GM18517 (cell line): Measurements from ENCODE around the gene USP28.

ENCODE experiments used
- ATAC-seq: cut with Tn5 transposase; IDR thresholded peaks from one replicate; pipeline ENCODE4 v1.9.1; 2021; ENCODE audit warnings: mild to moderate bottlenecking, moderate library complexity; ENCODE audit not compliant: unreplicated experiment

The USP28 gene

DNA sequence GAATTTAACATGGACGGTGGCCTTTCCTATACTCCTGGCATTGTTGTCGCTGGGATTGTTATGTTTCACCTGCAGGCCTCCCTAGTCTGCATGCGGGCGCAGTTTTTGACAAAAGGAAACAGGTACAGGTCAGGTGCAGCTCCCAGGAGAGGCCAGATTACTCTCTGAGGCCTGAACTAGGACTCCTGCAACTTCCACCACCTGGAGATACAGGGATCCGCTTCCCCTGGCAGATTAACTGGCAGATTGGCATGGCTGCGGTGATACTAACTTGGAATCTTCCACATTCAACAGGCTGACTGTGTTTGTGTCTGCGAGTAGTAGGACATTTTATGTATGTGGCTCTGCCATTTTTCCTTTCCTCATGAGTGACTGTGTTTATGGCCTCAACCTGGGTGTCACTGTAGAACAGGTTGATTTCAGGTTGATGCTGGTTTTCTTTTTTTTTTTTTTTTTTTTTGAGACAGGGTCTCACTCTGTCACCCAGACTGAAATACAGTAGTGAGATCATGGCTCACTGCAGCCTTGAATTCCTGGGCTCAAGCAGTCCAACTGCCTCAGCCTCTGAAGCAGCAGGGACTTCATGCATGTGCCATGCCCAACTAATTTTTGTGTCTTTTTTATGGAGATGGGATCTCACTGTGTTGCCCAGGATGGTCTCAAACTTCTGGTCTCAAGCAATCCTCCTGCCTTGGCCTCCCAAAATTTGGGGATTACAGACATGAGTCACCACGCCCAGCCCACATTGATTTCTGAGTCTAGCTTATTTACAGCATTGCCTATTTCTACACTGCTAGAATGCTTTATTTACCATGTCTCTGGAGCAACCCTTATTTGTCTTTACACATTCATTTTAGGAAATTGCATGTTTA, 1.7 kb upstream of the USP28 start:
- no peak for ATAC-seq

DNA sequence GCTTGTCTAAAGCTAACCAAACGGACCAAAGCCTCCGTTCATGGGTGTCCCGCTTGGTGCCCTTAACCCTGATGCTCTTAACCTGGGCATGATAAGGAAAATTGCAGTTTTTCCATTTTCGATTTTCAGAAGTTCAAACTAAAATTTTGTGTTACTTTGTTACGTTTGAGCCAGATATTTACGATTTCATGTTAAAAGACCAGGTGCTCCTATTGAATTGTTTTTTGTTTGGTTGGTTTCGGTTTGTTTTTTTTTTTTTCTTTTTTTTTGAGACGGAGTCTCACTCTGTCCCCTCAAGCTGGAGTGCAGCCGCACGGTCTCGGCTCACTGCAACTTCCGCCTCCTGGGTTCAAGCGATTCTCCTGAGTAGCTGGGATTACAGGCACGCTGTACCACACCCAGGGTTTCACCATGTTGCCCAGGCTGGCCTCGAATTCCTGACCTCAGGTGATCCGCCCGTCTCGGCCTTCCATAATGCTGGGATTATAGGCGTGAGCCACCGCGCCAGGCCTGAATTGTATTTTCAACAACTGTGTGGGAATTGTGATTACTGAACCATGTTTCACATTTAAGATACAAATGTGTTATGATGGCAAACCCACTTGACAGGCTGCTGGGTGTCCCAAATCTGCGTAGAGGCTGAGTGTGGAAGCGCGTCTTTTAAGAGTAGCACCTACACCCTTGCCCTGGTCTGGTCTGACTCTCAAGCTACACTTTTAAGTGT, 864 bp upstream of the USP28 start:
- no peak for ATAC-seq

DNA sequence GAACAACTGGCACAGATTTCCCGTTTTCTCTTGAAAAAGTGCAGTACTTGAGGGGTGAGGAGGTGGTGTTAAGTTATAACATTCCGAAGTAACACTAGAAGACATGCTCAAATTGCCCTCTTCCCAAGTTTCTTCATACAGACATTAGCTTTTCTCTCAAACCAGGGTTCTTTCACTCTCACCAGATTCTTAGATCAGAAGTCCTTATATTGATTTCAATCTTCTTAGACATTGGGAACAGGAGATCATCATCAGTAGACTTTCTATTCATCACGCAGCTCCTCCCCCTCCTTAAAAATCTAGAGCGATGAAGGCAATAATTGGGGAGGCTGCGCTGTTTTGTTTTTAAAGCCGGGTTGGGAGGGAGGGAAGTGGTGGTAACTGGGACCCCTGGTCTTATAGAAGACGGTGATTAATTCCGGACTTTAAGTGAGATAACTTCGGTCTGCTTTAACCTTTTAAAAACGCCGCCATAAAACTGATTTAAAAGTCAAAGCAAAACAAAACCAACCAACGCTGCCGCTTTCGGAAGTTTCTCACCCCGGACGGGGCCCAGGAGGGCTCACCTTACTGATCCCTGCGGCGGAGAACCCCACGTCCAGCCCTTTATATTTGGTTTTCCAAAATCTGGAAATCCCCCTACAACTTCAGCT, 665 bp downstream of the USP28 start:
- peak; percentile 46 for ATAC-seq

DNA sequence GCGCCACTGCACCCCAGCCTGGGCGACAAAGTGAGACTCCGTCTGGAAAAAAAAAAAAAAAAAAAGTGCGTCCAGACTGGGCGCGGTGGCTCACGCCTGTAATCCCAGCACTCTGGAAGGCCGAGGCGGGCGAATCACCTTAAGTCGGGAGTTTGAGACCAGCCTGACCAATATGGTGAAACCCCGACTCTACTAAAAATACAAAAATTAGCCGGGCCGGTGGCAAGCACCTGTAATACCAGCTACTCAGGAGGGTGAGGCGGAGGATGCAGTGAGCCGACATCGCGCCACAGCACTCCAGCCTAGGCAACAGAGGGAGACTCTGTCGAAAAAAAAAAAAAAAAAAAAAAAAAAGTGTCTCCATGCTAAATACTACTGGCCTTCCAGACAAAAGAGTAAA, 1.3 kb downstream of the USP28 start:
- ATAC-seq: no peak

DNA sequence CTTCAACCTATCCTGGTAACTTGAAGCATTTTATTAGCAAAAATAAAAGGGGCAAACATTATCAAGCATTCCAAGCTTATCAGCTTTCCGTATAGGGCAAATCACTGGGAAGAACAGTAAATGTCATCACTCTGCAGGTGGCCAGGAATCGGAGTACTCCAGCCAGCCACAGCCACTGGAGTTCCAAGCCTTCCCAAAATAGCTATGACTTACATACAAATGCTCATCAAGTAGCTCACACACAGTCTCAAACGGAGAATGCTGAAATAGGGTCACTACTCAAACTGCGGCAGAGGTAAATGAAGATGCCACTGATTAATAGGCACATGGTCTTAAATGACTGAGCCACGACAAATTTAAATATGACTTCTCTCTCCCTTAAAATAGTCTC, 2.1 kb downstream of the USP28 start:
- no peak for ATAC-seq

DNA sequence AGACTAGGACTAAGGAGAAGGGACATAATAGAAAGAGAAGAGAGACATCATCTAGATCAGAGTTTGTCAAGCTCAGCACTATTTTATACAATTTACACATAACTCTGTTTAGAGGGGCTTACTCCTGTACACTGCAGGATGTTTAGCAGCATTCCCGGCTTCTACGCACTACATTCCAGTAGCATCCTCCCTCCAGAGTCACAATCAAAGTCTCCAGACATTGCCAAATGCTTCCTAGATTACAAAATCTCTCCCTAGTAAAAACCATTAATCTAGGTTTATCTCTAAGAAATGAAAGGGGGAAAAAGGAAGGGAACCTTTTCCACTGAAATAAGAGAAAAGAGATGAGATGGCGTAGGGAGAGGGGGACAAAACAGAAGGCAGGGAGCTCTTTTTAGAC, 4.0 kb downstream of the USP28 start:
- no peak for ATAC-seq

DNA sequence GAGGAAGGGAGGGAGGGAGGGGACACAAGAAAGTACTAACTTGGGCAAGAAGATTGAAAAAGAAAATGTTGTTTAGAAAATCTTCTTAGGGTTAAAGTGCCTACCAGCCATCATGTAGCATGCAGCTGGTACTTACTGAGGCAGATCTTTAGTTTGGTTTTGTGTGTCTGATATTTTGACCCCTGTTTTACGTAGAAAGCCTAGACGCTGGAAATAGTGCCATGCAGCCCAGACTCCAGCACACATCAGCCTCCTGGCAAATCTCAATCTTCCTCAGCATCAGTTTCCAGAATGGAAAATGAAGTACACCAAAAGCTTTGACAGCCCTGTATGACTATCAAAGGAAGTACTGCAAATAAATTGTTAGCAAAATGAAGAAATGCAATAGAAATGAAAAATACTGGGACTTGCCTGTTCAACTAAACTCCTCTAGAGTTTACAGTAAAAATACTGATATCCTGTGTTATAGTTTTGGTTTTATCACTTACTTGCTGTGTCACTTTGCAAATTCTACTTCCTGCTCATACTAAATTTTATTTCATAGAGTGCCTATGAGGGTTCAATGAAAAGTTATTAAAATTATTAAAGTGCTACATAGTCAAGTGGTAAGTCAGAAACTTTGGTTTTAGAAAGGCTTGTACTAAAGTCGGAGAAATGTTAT, 7.4 kb downstream of the USP28 start:
- ATAC-seq: no peak

DNA sequence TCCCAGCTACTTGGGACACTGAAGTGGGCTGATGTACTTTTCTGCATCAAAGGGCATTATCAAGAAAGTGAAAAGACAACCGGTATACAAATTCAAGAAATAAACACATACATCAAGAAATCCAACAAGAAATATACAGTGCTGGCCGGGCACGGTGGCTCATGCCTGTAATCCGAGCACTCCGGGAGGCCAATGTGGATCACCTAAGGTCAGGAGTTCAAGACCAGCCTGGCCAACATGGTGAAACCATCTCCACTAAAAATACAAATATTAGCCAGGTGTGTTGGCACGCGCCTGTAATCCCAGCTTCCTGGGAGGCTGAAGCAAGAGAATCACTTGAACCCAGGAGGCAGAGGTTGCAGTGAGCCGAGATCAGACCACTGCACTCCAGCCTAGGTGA, 9.5 kb downstream of the USP28 start:
- no peak for ATAC-seq

DNA sequence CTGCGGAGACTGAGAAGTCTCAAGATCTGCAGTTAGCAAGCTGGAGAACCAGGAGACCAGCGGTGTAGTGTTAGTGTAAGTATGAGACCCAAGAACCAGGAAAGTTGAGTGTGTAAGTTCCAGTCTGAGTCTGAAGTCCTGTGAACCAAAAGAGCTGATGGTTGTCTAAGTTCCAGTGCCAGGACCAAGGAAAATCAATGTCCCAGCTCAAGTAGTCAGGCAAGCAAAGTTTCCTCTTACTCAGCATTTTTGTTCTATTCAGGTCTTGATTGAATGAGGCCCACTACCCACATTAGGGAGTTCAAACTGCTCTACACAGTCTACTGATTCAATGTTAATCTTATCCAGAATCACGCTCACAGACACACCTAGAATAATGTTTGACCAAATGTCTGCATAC, 11.0 kb downstream of the USP28 start:
- no peak for ATAC-seq

DNA sequence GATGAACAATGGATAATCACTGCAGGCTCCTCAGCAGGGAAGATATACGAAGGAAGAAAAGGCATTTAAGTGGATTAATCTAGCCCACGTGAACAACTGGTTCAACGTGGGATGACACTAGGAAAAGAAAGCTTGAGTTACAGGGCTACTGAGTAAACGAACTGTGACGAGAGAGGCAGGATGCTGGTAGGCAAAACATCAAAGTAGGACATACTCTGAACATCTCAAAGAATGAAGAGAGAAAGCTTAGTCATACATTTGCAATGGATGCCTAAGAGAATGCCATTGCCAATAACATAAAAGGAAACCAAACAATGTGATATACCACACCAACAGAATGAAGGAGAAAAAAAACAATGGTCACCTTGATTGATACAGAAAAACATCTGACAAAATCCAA, 12.9 kb downstream of the USP28 start:
- no peak for ATAC-seq

DNA sequence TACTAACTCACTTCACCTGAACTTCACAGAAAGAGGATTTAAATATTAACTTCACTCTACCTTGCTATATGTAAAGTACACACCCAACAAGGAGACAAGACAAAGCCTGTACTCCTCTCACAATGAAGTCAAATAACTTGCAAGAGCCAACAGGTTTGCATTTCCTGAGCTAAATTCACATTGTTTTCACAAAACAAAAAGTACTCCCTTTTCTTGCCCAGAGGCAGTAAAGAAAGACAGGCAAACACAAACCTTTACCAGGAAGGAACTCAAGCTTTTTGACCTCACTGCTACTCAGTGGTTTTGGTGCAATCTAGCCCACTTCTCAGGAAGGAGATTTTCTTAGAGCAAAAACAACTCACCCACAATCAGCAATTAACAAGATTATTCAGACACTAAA, 15.7 kb downstream of the USP28 start:
- no peak for ATAC-seq

DNA sequence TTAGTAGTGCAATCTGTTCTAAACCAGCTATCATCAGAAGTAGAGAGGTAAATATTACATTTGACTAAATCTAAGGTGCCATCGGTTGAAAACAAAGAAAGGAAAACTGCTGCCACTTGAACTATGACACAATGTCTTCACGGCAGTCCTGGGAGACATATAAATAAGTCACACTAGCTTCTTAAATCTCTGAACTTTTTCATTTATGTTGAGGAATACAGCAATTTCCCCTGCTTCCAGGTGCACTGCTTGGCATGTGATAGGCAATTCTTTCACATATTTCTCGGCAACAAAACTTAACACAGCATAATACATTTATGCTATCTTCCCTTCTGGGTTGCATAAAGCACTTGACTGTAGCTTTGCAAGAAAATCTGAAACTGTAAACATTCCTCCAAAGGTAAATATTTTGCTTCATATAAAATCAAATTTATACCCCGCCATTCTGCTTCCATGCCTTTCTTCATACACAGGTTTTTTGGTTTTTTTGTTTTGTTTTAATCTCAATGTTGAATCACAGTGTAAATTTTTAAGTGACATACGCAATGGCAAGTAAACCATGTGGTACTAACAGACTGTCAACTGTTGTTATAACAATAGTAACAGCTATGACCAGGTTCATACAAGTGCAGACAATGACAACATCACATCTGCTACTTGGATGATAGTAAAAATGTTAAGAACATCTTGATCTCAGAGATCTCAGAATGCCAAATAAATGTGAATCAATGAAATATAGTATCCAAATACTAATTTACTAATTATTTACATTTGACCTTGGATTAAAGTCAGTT, 18.2 kb downstream of the USP28 start:
- ATAC-seq: no peak

DNA sequence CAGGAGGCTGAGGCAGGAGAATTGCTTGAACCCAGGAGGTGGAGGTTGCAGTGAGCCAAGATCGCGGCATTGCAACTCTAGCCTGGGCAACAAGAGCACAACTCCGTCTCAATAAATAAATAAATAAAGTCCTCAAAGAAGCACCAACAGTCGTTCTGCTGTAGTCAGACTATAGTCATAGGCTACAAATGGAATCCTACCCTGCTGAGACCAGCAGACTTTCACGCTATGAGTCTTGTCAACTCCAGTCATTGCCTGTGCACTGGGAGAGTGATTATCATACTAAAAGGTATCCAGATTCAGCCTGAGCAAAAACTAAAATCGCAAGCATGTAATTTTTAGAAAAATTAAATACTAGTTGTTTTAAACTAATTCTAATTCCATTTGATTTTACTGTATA, 19.6 kb downstream of the USP28 start:
- no peak for ATAC-seq

DNA sequence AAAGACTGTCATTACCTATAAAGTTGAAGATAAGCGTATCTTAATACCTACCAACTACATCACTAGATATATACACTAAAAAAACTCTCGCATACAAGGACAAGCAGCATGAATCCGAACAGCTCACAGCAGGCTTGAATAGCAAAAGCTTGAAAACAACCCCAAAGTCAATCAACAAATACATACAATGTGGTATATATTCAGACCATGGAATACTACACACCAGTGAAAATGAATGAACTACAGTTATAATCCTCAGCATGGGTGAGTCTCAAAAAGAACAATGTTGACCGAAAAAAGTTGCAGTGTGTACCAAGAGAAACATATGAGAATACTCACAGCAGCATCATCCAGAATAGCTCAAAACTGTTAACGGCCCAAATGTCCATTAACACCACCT, 25.2 kb downstream of the USP28 start:
- ATAC-seq: no peak

DNA sequence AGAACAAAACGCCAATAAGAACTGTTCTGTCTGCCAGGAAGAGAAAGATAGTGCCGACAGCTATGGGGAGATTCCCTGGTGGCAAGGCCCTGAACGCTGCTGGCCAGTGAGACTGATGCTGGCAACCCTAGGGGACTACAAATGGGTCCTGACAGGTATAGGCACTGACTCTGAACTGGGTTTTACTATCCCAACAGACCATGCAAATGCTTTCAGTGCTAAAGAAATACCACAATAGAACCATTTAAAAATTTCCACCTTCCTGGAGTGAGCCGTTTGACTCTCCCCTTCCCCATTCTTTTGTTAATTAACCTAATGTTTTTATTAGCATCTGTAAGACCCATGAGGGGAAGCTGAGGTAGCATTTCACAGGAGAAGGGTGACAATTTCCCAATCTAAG, 25.7 kb downstream of the USP28 start:
- ATAC-seq: no peak

DNA sequence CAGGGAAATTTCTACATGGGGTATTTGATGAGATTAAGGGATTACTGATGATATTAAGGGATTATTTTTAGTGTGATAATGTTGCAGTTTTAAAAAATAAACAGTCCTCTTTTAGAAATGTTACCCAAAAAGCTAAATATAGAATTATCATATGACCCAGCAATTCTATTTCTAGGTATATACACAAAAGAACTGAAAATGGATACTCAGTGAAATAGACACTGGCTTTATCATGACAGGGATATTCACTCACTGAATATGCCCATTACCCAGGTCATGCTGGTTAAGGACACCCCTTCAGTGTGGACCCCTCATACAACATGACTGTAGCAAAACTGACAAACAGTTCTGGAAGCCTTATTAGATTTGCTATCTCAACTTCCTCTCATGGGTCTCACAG, 27.8 kb downstream of the USP28 start:
- no peak for ATAC-seq

DNA sequence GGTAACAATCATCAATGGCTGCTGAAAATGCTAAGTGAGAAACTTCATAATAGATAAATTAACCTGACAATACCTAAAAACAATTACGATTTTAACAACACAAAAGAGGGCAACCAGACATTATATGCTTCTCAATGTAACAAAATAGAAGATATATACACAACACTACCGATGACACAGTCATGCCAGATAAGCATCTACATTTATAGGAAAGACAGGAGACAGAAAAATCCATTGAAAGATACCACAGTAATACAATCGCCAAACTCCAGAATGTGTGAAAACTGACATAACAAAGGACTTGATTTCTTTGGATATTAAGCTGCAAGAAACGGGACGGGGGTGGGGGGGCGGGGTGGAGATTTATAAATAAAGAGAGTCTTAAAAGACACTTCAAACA, 28.3 kb downstream of the USP28 start:
- no peak for ATAC-seq

DNA sequence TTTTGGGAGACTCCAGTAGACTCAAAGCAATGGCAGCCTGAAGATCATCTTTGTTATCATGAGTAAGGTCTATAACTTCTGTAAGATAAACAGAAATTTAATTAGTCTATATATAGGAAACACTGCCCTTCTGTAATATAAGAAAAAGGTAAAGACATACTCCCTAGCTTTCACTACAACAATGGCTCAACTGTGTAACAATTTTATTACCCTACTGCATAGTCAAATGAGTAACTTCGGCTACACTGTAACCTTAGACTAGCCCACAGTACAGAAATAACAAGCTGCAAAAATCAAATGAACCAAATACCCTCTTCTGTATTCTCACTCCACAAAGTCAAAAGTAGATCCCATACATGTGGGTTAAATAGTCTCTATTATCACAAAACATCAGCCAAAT, 33.7 kb downstream of the USP28 start:
- ATAC-seq: no peak

DNA sequence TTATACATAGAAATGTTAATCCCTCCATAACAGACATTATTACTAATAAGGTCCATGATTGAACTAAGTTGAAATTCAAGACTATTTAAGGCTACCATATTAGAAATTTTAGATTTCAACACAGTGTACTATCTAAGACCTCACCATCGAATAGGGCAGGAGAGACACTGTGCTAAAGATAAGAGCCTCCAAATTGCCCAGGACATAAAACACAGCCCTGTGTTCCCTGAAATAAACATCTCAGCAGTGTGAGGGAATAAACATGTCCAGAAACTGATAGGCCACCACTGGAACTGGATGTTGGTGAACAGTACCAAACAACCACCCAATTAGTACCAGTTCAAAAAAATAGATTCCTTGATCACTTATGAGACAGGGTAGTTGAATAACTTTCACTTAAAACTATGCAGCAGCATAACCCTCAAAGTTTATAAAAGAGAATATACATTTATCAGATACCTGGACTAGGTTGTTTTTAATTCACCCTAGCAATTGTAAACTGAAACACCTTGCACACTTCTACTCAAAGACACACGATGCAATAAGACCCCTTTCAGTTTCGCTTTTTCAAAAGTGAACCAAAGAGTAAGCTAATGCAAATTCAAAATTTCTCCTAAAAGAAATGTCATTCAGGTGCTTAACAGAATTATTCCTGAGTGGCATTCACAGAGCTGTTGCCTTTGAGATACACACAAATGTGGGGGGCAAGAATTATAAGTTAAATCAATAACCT, 34.3 kb downstream of the USP28 start:
- ATAC-seq: no peak

DNA sequence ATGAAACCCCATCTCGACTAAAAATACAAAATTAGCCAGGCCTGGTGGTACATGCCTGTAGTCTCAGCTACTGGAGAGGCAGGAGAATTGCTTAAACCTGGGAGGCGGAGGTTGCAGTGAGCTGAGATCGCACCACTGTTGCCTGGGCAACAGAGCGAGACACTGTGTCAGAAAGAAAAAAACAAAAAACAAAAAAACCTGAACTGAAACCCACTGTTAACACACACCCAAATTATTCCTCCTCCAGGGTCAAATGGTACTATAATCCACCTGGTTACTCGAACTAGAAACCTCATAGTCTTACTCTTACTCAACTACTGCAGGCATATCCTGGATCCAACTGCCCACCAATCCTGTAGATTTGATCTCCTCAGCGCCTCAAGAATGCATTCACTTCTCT, 35.5 kb downstream of the USP28 start:
- ATAC-seq: peak; percentile 98
